AG10803 (cell line): ENCODE data around the gene PPFIA4.

Experiments used
- DNase-seq: peaks from one replicate; pipeline ENCODE4 v3.0.0; 2010; ENCODE audit warnings: low read depth
- H3K4me3 ChIP-seq: 2 replicates; pipeline ENCODE4 v1.5.1; 2011; ENCODE audit warnings: mild to moderate bottlenecking, low read length, control low read depth
- CTCF ChIP-seq: conservative IDR thresholded peaks from 2 replicates; pipeline ENCODE4 v1.5.1; 2011; ENCODE audit warnings: mild to moderate bottlenecking, low read length, control low read depth, inconsistent platforms

Gene PPFIA4

GRCh38 chr1:203043830-203044545 is 17.7 kb downstream of the PPFIA4 start:
- DNase-seq, result no peak
- no peak for TF ChIP-seq CTCF
- no peak overlapping the region for H3K4me3 ChIP-seq

GRCh38 chr1:203044546-203045250 is 18.4 kb downstream of the PPFIA4 start:
- TF ChIP-seq CTCF, result no peak
- DNase-seq, result no peak
- no peak overlapping the region for H3K4me3 ChIP-seq

- H3K4me3 ChIP-seq, result no peak overlapping the region
- TF ChIP-seq CTCF, result no peak
- no peak for DNase-seq
These were observed 19.0 kb downstream of the PPFIA4 start for GRCh38 chr1:203045336-203045735.

GRCh38 chr1:203045821-203046594 is 19.7 kb downstream of the PPFIA4 start:
- TF ChIP-seq CTCF, result no peak
- no peak for DNase-seq

GRCh38 chr1:203046984-203047630 is 20.8 kb downstream of the PPFIA4 start:
- TF ChIP-seq CTCF, result no peak

More at GRCh38 chr1:203045821-203046594, 19.7 kb downstream of the PPFIA4 start:
- no peak overlapping the region for H3K4me3 ChIP-seq

GRCh38 chr1:203048086-203048485 is 21.8 kb downstream of the PPFIA4 start:
- TF ChIP-seq CTCF, result no peak
- H3K4me3 ChIP-seq, result no peak overlapping the region
- no peak for DNase-seq

More at GRCh38 chr1:203046984-203047630, 20.8 kb downstream of the PPFIA4 start:
- DNase-seq, result peak; percentile 75
- H3K4me3 ChIP-seq, result no peak overlapping the region
